PC-3 (cell line): ENCODE measurements around the gene LMAN1. TPM values are rescaled to one million over a fixed set of nuclear protein-coding genes. Genes with fewer than 3 reads are reported as not detected.

Experiments
- ATAC-seq: fragments of 200-7000 bp; cut with Tn5 transposase; 2 replicates; pipeline ENCODE4 v1.9.1; 2020; ENCODE audit warnings: mild to moderate bottlenecking, moderate library complexity
- BruUV-seq: library from RNA; stranded (reverse); fragments of 400-500 nt; replicated peaks from 2 replicates; lab custom pipeline; 2021; lab: Mats Ljungman, UMichigan
- CTCF ChIA-PET: fragments of 300-600 bp; sonication (Branson Sonifier 250); formaldehyde crosslinking; loops from one replicate; lab custom pipeline; 2022; ENCODE audit warnings: antibody characterized with exemption; lab: Charles Lee
- POLR2A ChIA-PET: fragments of 300-600 bp; sonication (Branson Sonifier 250); formaldehyde crosslinking; loops from one replicate; lab custom pipeline; 2022; ENCODE audit warnings: antibody characterized with exemption; ENCODE audit not compliant: unreplicated experiment; lab: Charles Lee
- DNase-seq: peaks from one replicate; pipeline ENCODE4 v3.0.0-alpha.2; 2015
- H2AFZ ChIP-seq: fragments of 300-600 bp; sonication (generic); 2 replicates; pipeline ENCODE4 v1.6.0; 2016; ENCODE audit warnings: antibody characterized with exemption, low read length
- H3F3A ChIP-seq: fragments of 300-600 bp; sonication (generic); one replicate; pipeline ENCODE4 v1.6.0; 2017; ENCODE audit warnings: antibody characterized with exemption, low read length, control low read depth, mild to moderate bottlenecking; ENCODE audit not compliant: unreplicated experiment
- H3K27ac ChIP-seq: fragments of 300-600 bp; sonication (generic); 2 replicates; pipeline ENCODE4 v1.5.1; 2016; ENCODE audit warnings: mild to moderate bottlenecking, low read length
- H3K27me3 ChIP-seq: fragments of 300-600 bp; sonication (generic); 2 replicates; pipeline ENCODE4 v1.6.1; 2016; ENCODE audit warnings: low read length, mixed read lengths
- H3K36me3 ChIP-seq: fragments of 300-600 bp; sonication (generic); 2 replicates; pipeline ENCODE4 v1.6.1; 2016; ENCODE audit warnings: low read depth, mixed run types, low read length, mixed read lengths
- H3K4me1 ChIP-seq: fragments of 300-600 bp; sonication (generic); 2 replicates; pipeline ENCODE4 v1.5.1; 2016; ENCODE audit warnings: low read length; ENCODE audit not compliant: insufficient read depth
- H3K4me2 ChIP-seq: fragments of 300-600 bp; sonication (generic); 2 replicates; pipeline ENCODE4 v1.6.0; 2016; ENCODE audit warnings: low read length
- H3K4me3 ChIP-seq: fragments of 300-600 bp; sonication (generic); 2 replicates; pipeline ENCODE4 v1.5.1; 2016; ENCODE audit warnings: mild to moderate bottlenecking, low read length, mixed read lengths
- H3K79me2 ChIP-seq: fragments of 300-600 bp; sonication (generic); 2 replicates; pipeline ENCODE4 v1.6.1; 2017; ENCODE audit warnings: low read length, mixed read lengths
- H3K9ac ChIP-seq: fragments of 300-600 bp; sonication (generic); 2 replicates; pipeline ENCODE4 v1.6.0; 2016; ENCODE audit warnings: mild to moderate bottlenecking, low read length
- H3K9me2 ChIP-seq: fragments of 300-600 bp; sonication (generic); replicated peaks from 2 replicates; pipeline ENCODE4 v1.6.1; 2016; ENCODE audit warnings: mixed run types, low read length, mixed read lengths
- H3K9me3 ChIP-seq: fragments of 300-600 bp; sonication (generic); 2 replicates; pipeline ENCODE4 v1.6.1; 2016; ENCODE audit warnings: low read length, mixed read lengths
- H4K20me1 ChIP-seq: fragments of 300-600 bp; sonication (generic); 2 replicates; pipeline ENCODE4 v1.6.1; 2016; ENCODE audit warnings: low read length, mixed read lengths
- EZH2 ChIP-seq: fragments of 300-600 bp; sonication (generic); IDR thresholded peaks from one replicate; pipeline ENCODE4 v1.6.1; 2017; ENCODE audit warnings: antibody characterized with exemption, mild to moderate bottlenecking, low read length; ENCODE audit not compliant: unreplicated experiment
- EZH2phosphoT487 ChIP-seq: fragments of 300-600 bp; sonication (generic); IDR thresholded peaks from 2 replicates; pipeline ENCODE4 v1.6.1; 2018; ENCODE audit warnings: mild to moderate bottlenecking, antibody characterized with exemption, low read length, borderline replicate concordance
- intact Hi-C: fragments of 100-400 bp; cut with micrococcal nuclease; formaldehyde crosslinking; loops from 2 replicates; pipeline ENCODE4 v1.9.0; 2023
- total RNA-seq: library from RNA; depleted of rRNA; stranded (reverse); fragments of >200 nt; gene quantifications from 2 replicates; pipeline ENCODE4 v1.2.3, GENCODE V29; 2014
- TF ChIP-seq, protein P1 (sequence below): fragments of 300-600 bp; sonication (generic); conservative IDR thresholded peaks from 2 replicates; pipeline ENCODE4 v1.5.1; 2017; ENCODE audit warnings: antibody characterized with exemption, low read depth, mild to moderate bottlenecking, low read length

LMAN1 gene
- total RNA-seq, 1 experiment from 2014 or later: 126 TPM

DNA sequence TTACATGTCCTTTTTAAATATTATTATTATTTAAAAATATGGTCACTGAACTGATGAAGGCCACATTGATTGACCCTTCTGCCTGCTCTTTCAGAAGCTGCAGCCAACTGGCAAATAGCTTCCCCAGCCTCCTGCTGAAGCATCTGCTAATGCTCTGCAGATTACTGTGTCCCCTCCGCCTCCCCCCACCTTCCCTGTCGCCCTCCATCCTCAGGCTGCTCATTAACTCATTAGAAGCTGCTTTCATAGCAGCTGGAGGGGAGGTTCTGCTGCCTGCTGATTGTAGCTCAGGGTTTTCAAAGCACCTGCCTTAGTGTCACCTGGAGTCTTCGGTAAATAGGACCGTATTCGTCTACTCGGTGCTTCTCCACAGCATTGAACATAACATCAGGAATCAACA is 24.8 kb upstream of the LMAN1 start:
- ChIA-PET CTCF (no interaction called here), POLR2A (no interaction called here)
- H3K4me1 ChIP-seq: peaks cover 9% of the 10 kb centered on the region; the same call in 1 of the 2 replicates
- H3K79me2 ChIP-seq: no peaks in the 10 kb centered on the region
- DNase-seq: no peak
- no peak overlapping the region for H3K4me3 ChIP-seq
- H3K27ac ChIP-seq: no peak overlapping the region
- intact Hi-C loops: no loop called here
- H3K36me3 ChIP-seq: no peaks in the 10 kb centered on the region
- no peaks in the 10 kb centered on the region for H3K27me3 ChIP-seq
- H3K4me2 ChIP-seq: no peak overlapping the region
- no peaks in the 10 kb centered on the region for H3F3A ChIP-seq
- H4K20me1 ChIP-seq: no peaks in the 10 kb centered on the region
- no peaks in the 10 kb centered on the region for H3K9me2 ChIP-seq
- no peak for TF ChIP-seq EZH2
- TF ChIP-seq EZH2phosphoT487: no peak
- TF ChIP-seq, protein P1, sequence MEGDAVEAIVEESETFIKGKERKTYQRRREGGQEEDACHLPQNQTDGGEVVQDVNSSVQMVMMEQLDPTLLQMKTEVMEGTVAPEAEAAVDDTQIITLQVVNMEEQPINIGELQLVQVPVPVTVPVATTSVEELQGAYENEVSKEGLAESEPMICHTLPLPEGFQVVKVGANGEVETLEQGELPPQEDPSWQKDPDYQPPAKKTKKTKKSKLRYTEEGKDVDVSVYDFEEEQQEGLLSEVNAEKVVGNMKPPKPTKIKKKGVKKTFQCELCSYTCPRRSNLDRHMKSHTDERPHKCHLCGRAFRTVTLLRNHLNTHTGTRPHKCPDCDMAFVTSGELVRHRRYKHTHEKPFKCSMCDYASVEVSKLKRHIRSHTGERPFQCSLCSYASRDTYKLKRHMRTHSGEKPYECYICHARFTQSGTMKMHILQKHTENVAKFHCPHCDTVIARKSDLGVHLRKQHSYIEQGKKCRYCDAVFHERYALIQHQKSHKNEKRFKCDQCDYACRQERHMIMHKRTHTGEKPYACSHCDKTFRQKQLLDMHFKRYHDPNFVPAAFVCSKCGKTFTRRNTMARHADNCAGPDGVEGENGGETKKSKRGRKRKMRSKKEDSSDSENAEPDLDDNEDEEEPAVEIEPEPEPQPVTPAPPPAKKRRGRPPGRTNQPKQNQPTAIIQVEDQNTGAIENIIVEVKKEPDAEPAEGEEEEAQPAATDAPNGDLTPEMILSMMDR: no peak
- no peaks in the 10 kb centered on the region for H3K9me3 ChIP-seq
- no peak overlapping the region for H3K9ac ChIP-seq
- H2AFZ ChIP-seq: no peak overlapping the region
- BruUV-seq: no TSS peak
- no peak for ATAC-seq

DNA sequence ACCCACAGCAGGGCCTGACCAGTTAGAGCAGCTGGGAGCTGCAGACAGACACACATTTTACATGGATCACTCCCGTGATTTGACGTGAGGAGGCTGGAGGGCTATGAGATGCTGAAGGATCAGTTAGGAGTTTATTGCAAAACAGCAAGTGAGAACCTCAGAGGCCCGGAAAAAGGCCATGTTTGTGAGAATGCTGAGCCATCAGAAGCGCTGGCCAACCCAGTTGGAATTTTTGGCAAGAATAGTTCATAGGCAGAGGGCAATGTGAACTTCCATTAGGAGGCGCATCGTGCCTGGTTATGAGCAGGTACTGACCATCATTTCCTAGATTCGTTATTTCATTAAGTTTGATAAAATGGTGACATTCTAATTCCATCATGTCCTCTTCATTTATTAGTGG is 23.3 kb upstream of the LMAN1 start:
- H3K27me3 ChIP-seq: no peaks in the 10 kb centered on the region
- no peaks in the 10 kb centered on the region for H3K79me2 ChIP-seq
- ATAC-seq (no peak), DNase-seq (no peak)
- peaks cover 9% of the 10 kb centered on the region; the same call in 1 of the 2 replicates for H3K4me1 ChIP-seq
- no peak overlapping the region for H3K27ac ChIP-seq
- no peak overlapping the region for H3K9ac ChIP-seq
- H3F3A ChIP-seq: no peaks in the 10 kb centered on the region
- H4K20me1 ChIP-seq: no peaks in the 10 kb centered on the region
- H3K9me2 ChIP-seq: no peaks in the 10 kb centered on the region
- CTCF ChIA-PET: no interaction called here
- H2AFZ ChIP-seq: no peak overlapping the region
- BruUV-seq: no TSS peak
- H3K4me3 ChIP-seq: no peak overlapping the region
- H3K9me3 ChIP-seq: no peaks in the 10 kb centered on the region
- H3K36me3 ChIP-seq: no peaks in the 10 kb centered on the region
- TF ChIP-seq, protein P1: no peak
- no peak for TF ChIP-seq EZH2phosphoT487
- no peak for TF ChIP-seq EZH2
- POLR2A ChIA-PET: no interaction called here
- H3K4me2 ChIP-seq: no peak overlapping the region
- intact Hi-C loops: no loop called here

DNA sequence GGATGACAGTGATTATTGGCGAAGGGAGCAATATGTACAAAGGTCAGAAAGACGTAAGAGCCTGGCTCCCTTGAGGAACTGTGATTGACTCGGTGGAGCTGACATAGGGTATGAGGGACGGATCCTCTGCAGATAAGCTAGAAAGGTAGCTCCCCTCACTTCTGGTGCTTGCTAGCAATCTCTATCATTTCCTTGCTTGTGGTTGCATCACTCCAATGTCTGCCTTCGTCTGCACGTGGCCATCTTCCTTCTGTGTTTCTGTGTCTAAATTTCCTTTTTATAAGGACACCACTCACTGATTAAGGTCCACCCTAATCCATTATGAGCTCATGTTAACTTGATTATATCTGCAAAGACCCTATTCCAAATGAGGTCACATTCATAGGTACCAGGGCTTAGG is 22.9 kb upstream of the LMAN1 start:
- H2AFZ ChIP-seq: no peak overlapping the region
- ChIA-PET POLR2A (no interaction called here), CTCF (no interaction called here)
- no peaks in the 10 kb centered on the region for H3K9me2 ChIP-seq
- H3K9ac ChIP-seq: no peak overlapping the region
- ATAC-seq (no peak), DNase-seq (no peak)
- intact Hi-C loops: no loop called here
- H3K27ac ChIP-seq: no peak overlapping the region
- TF ChIP-seq EZH2 (no peak), EZH2phosphoT487 (no peak)
- TF ChIP-seq, protein P1: no peak
- no peaks in the 10 kb centered on the region for H3K27me3 ChIP-seq
- no peaks in the 10 kb centered on the region for H3K9me3 ChIP-seq
- H3K4me1 ChIP-seq: peaks cover 9% of the 10 kb centered on the region; the same call in 1 of the 2 replicates
- H3K4me2 ChIP-seq: no peak overlapping the region
- BruUV-seq: no TSS peak
- H3F3A ChIP-seq: no peaks in the 10 kb centered on the region
- H3K4me3 ChIP-seq: no peak overlapping the region
- no peaks in the 10 kb centered on the region for H3K36me3 ChIP-seq
- H3K79me2 ChIP-seq: no peaks in the 10 kb centered on the region
- H4K20me1 ChIP-seq: no peaks in the 10 kb centered on the region
